HepG2 (cell line): Measurements from ENCODE around the gene BMP2K. TPM values are rescaled to one million over a fixed set of nuclear protein-coding genes. Genes with fewer than 3 reads are reported as not detected.
A peak's percentile ranks its signal among the peaks of the same experiment; 100 is the strongest.

Source experiments
- AGO2 ChIP-seq: fragments of 200-400 bp; formaldehyde crosslinking; optimal IDR thresholded peaks from 2 replicates; pipeline ENCODE3; 2017; ENCODE audit warnings: mild to moderate bottlenecking, low read depth, low read length, moderate library complexity
- ARNT2 ChIP-seq: sonication (generic); formaldehyde crosslinking; IDR thresholded peaks from 2 replicates; pipeline ENCODE4 v1.8.0; 2022; ENCODE audit warnings: mild to moderate bottlenecking, low read depth, missing genetic modification reagents, moderate library complexity
- CAMTA2 ChIP-seq: sonication (generic); formaldehyde crosslinking; IDR thresholded peaks from 2 replicates; pipeline ENCODE4 v1.4.0; 2020; ENCODE audit warnings: mild to moderate bottlenecking, missing genetic modification reagents, borderline replicate concordance
- CCDC6 ChIP-seq: sonication (generic); formaldehyde crosslinking; IDR thresholded peaks from 2 replicates; pipeline ENCODE4 v1.8.1; 2022; ENCODE audit warnings: mild to moderate bottlenecking, missing genetic modification reagents, moderate library complexity
- CHCHD3 ChIP-seq: sonication (generic); formaldehyde crosslinking; IDR thresholded peaks from 2 replicates; pipeline ENCODE4 v1.8.0; 2022; ENCODE audit warnings: mild to moderate bottlenecking, missing genetic modification reagents, moderate library complexity
- HOXD1 ChIP-seq: sonication (generic); formaldehyde crosslinking; IDR thresholded peaks from 2 replicates; pipeline ENCODE4 v1.5.0; 2020; ENCODE audit warnings: missing genetic modification reagents
- JDP2 ChIP-seq: sonication (generic); formaldehyde crosslinking; IDR thresholded peaks from 2 replicates; pipeline ENCODE4 v1.8.1; 2022; ENCODE audit warnings: missing genetic modification reagents, borderline replicate concordance
- KLF11 ChIP-seq: IDR thresholded peaks from 2 replicates; pipeline ENCODE4 v1.6.1; 2016; ENCODE audit warnings: missing compliant biosample characterization
- MAZ ChIP-seq, 2 experiments: sonication (generic) in 1 of 2; formaldehyde crosslinking in 1 of 2; IDR thresholded peaks; 2 replicates each; pipeline versions ENCODE4 v1.5.0 to v1.6.1; 2012 to 2020; ENCODE audit warnings: low read depth in 2 of 2, mild to moderate bottlenecking in 2 of 2, borderline replicate concordance in 1 of 2, improper control_type of control experiment in 1 of 2, low read length in 1 of 2, missing genetic modification reagents in 1 of 2, moderate library complexity in 1 of 2
- POLR2AphosphoS5 ChIP-seq: IDR thresholded peaks from 2 replicates; pipeline ENCODE4 v1.6.1; 2012; ENCODE audit warnings: low read depth, low read length
- RBFOX2 ChIP-seq: fragments of 200-400 bp; formaldehyde crosslinking; IDR thresholded peaks from 2 replicates; pipeline ENCODE4 v1.6.1; 2017; ENCODE audit warnings: low read depth, mild to moderate bottlenecking, low read length
- RBM39 ChIP-seq: fragments of 200-400 bp; formaldehyde crosslinking; IDR thresholded peaks from one replicate; pipeline ENCODE4 v1.6.1; 2018; ENCODE audit warnings: antibody characterized with exemption, mild to moderate bottlenecking, low read depth, low read length; ENCODE audit not compliant: poor library complexity, severe bottlenecking
- TEAD3 ChIP-seq: optimal IDR thresholded peaks from 2 replicates; pipeline ENCODE3; 2016; ENCODE audit warnings: borderline replicate concordance
- ZNF232 ChIP-seq: sonication (generic); formaldehyde crosslinking; IDR thresholded peaks from 2 replicates; pipeline ENCODE4 v1.4.0; 2020; ENCODE audit warnings: missing genetic modification reagents, borderline replicate concordance
- ZNF441 ChIP-seq: sonication (generic); formaldehyde crosslinking; IDR thresholded peaks from 2 replicates; pipeline ENCODE4 v1.7.0; 2021; ENCODE audit warnings: missing genetic modification reagents, borderline replicate concordance
- ZNF451 ChIP-seq: sonication (generic); formaldehyde crosslinking; IDR thresholded peaks from 2 replicates; pipeline ENCODE4 v1.5.0; 2020; ENCODE audit warnings: mild to moderate bottlenecking, missing genetic modification reagents
- ZNF768 ChIP-seq: sonication (generic); formaldehyde crosslinking; IDR thresholded peaks from 2 replicates; pipeline ENCODE4 v1.4.0; 2020; ENCODE audit warnings: missing genetic modification reagents
- ZNF776 ChIP-seq: sonication (generic); formaldehyde crosslinking; IDR thresholded peaks from 2 replicates; pipeline ENCODE4 v1.4.0; 2020; ENCODE audit warnings: mild to moderate bottlenecking, missing genetic modification reagents
- polyA plus RNA-seq, 8 experiments: library from polyadenylated mRNA; depleted of rRNA in 3 of 8; stranded (reverse) in 7 of 8; unstranded in 1 of 8; fragments of >200 nt; fragmentation: Illumina TruSeq in 4 of 8; extraction: Trizol in 4 of 8; gene quantifications; 2 replicates each; pipeline versions ENCODE4 v1.2.1 to v1.2.3, GENCODE V29; 2011 to 2016; ENCODE audit warnings: low read depth in 4 of 8, missing spikeins in 1 of 8, mixed read lengths in 1 of 8; ENCODE audit not compliant: insufficient read depth in 1 of 8
- total RNA-seq, 5 experiments: library from RNA; depleted of rRNA; stranded (reverse); fragments of >200 nt; fragmentation: Illumina TruSeq; extraction: Trizol; gene quantifications; 2 replicates each; pipeline ENCODE4 v1.2.3, GENCODE V29; 2016; ENCODE audit warnings: low read depth in 1 of 5
- TF ChIP-seq, protein P1 (sequence below): sonication (generic); formaldehyde crosslinking; IDR thresholded peaks from 2 replicates; pipeline ENCODE4 v1.5.1; 2020; ENCODE audit warnings: mild to moderate bottlenecking, missing genetic modification reagents, moderate library complexity
- TF ChIP-seq, protein P2 (sequence below): sonication (generic); formaldehyde crosslinking; IDR thresholded peaks from 2 replicates; pipeline ENCODE4 v1.4.0; 2020; ENCODE audit warnings: missing genetic modification reagents

The BMP2K gene
- total and polyA plus RNA-seq, 2 of the 13 experiments (the other 11 are each of a cell fraction or from before 2014, with no cell fraction given) = 8.6 to 15.2 TPM

DNA sequence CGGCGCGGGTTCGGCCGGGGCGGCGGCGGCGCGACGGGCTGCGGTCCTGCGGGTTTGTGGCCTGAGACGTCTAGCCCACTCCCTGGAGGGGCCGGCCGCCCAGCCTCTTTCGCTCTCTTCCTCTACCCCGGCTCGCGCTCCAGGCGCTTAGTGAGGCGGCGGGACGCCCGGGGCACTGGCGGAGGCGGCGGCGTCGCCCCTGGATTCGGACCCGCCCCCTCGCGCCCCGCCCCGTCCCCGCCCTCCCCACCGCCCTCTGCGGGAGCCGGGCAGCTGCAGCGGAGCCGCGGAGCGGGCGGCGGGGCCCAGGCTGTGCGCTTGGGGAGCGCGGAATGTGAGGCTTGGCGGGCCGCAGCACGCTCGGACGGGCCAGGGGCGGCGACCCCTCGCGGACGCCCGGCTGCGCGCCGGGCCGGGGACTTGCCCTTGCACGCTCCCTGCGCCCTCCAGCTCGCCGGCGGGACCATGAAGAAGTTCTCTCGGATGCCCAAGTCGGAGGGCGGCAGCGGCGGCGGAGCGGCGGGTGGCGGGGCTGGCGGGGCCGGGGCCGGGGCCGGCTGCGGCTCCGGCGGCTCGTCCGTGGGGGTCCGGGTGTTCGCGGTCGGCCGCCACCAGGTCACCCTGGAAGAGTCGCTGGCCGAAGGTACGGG is at the start of gene BMP2K (continued):
- TF ChIP-seq, protein P1, sequence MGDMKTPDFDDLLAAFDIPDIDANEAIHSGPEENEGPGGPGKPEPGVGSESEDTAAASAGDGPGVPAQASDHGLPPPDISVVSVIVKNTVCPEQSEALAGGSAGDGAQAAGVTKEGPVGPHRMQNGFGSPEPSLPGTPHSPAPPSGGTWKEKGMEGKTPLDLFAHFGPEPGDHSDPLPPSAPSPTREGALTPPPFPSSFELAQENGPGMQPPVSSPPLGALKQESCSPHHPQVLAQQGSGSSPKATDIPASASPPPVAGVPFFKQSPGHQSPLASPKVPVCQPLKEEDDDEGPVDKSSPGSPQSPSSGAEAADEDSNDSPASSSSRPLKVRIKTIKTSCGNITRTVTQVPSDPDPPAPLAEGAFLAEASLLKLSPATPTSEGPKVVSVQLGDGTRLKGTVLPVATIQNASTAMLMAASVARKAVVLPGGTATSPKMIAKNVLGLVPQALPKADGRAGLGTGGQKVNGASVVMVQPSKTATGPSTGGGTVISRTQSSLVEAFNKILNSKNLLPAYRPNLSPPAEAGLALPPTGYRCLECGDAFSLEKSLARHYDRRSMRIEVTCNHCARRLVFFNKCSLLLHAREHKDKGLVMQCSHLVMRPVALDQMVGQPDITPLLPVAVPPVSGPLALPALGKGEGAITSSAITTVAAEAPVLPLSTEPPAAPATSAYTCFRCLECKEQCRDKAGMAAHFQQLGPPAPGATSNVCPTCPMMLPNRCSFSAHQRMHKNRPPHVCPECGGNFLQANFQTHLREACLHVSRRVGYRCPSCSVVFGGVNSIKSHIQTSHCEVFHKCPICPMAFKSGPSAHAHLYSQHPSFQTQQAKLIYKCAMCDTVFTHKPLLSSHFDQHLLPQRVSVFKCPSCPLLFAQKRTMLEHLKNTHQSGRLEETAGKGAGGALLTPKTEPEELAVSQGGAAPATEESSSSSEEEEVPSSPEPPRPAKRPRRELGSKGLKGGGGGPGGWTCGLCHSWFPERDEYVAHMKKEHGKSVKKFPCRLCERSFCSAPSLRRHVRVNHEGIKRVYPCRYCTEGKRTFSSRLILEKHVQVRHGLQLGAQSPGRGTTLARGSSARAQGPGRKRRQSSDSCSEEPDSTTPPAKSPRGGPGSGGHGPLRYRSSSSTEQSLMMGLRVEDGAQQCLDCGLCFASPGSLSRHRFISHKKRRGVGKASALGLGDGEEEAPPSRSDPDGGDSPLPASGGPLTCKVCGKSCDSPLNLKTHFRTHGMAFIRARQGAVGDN (CRISPR knock-in tag) = peak; percentile 64
- TF ChIP-seq POLR2AphosphoS5 = peak; percentile 70
- TF ChIP-seq CCDC6 (CRISPR knock-in tag) = peak; percentile 90; the same call in 1 of the 2 replicates
- TF ChIP-seq TEAD3 (CRISPR knock-in tag) = peak; percentile 69
- peak; percentile 32; the same call in 1 of the 2 replicates for TF ChIP-seq ZNF232
- TF ChIP-seq MAZ (IDR thresholded peaks at IDR 0.05; ENCODE audit: borderline replicate concordance, low read depth, low read length) = no peak
- peak; percentile 52 for TF ChIP-seq MAZ (CRISPR knock-in tag; IDR thresholded peaks at IDR 0.05; ENCODE audit: low read depth)
- peak; percentile 18 for TF ChIP-seq RBM39
- TF ChIP-seq KLF11 = no peak
- 0 out of 2 replicates have a peak, but pooled peaks have one; percentile 4 for TF ChIP-seq CAMTA2 (CRISPR knock-in tag)
- peak; percentile 40 for TF ChIP-seq AGO2
- 0 out of 2 replicates have a peak, but pooled peaks have one; percentile 23 for TF ChIP-seq CHCHD3 (CRISPR knock-in tag)
- peak; percentile 11; the same call in 1 of the 2 replicates for TF ChIP-seq ZNF441 (CRISPR knock-in tag)
- peak; percentile 86 for TF ChIP-seq RBFOX2
- TF ChIP-seq ZNF776 (CRISPR knock-in tag) = 0 out of 2 replicates have a peak, but pooled peaks have one; percentile 47
- TF ChIP-seq ZNF768 (CRISPR knock-in tag) = peak; percentile 36; the same call in 1 of the 2 replicates
- TF ChIP-seq HOXD1 (CRISPR knock-in tag) = peak; percentile 45
- TF ChIP-seq ZNF451 (CRISPR knock-in tag) = 0 out of 2 replicates have a peak, but pooled peaks have one; percentile 61
- peak; percentile 53; the same call in 1 of the 2 replicates for TF ChIP-seq ARNT2 (CRISPR knock-in tag)
- TF ChIP-seq JDP2 = 0 out of 2 replicates have a peak, but pooled peaks have one; percentile 9
- TF ChIP-seq, protein P2, sequence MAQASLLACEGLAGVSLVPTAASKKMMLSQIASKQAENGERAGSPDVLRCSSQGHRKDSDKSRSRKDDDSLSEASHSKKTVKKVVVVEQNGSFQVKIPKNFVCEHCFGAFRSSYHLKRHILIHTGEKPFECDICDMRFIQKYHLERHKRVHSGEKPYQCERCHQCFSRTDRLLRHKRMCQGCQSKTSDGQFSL (CRISPR knock-in tag) = peak; percentile 95
